Omental fat pad (tissue), 4 donors: ENCODE data around the gene OR5D16. TPM values are rescaled to one million over a fixed set of nuclear protein-coding genes. Genes with fewer than 3 reads are reported as not detected.

Source experiments
- ATAC-seq: fragments of 150-250 bp; one replicate; pipeline ENCODE4 v1.9.1; 2016; ENCODE audit warnings: mild to moderate bottlenecking, moderate library complexity; ENCODE audit not compliant: low FRiP score
- DNase-seq: peaks from one replicate; pipeline ENCODE4 v3.0.0-alpha.2; 2019; ENCODE audit warnings: low spot score
- CTCF ChIP-seq, 3 donors: fragments of 450-650 bp; IDR thresholded peaks; one replicate each; pipeline ENCODE4 v1.5.1; 2016 to 2017; ENCODE audit warnings: antibody characterized with exemption in 3 of 3, mild to moderate bottlenecking in 3 of 3, moderate library complexity in 2 of 3
- total RNA-seq, 4 donors: library from RNA; depleted of rRNA; stranded (reverse); fragments of >200 nt; gene quantifications; one replicate each; pipeline ENCODE4 v1.1.0, GENCODE V29; 2016

Gene OR5D16
- not detected for total RNA-seq

- ATAC-seq, result no peak
- TF ChIP-seq CTCF (IDR thresholded peaks at IDR 0.05), result no peak
Observed at GRCh38 chr11:55838452-55838851, at the start of gene OR5D16. OR5D16 (plus strand) TSS chr11:55838752; CDS start chr11:55838752, 0 bp downstream.

GRCh38 chr11:55791606-55792005, 46.9 kb upstream of the OR5D16 start:
- ATAC-seq, result no peak
- TF ChIP-seq CTCF (IDR thresholded peaks at IDR 0.05), result no peak

More at GRCh38 chr11:55838452-55838851, at the start of gene OR5D16:
- DNase-seq, result no peak

GRCh38 chr11:55793321-55793720, 45.2 kb upstream of the OR5D16 start:
- DNase-seq (no peak), ATAC-seq (no peak)
- no peak for TF ChIP-seq CTCF (IDR thresholded peaks at IDR 0.05)

More at GRCh38 chr11:55791606-55792005, 46.9 kb upstream of the OR5D16 start:
- no peak for DNase-seq

- no peak for ATAC-seq
Observed at GRCh38 chr11:55795256-55795655, 43.3 kb upstream of the OR5D16 start, which contains the start of gene OR5D14. OR5D14 (plus strand) TSS chr11:55795556; CDS start chr11:55795556, 0 bp downstream.

GRCh38 chr11:55806248-55806647, 32.3 kb upstream of the OR5D16 start:
- no peak for ATAC-seq
- no peak for TF ChIP-seq CTCF (IDR thresholded peaks at IDR 0.05)

More at GRCh38 chr11:55795256-55795655, 43.3 kb upstream of the OR5D16 start, which contains the start of gene OR5D14:
- DNase-seq, result no peak
- no peak for TF ChIP-seq CTCF (IDR thresholded peaks at IDR 0.05)

GRCh38 chr11:55811067-55811466, 27.5 kb upstream of the OR5D16 start, which contains the start of gene OR5L1:
OR5L1 (plus strand) TSS chr11:55811367; CDS start chr11:55811467, 100 bp downstream.
- no peak for DNase-seq
- TF ChIP-seq CTCF (IDR thresholded peaks at IDR 0.05), result no peak
- ATAC-seq, result no peak

More at GRCh38 chr11:55806248-55806647, 32.3 kb upstream of the OR5D16 start:
- DNase-seq, result no peak

- DNase-seq, result no peak
- ATAC-seq, result no peak
- no peak for TF ChIP-seq CTCF (IDR thresholded peaks at IDR 0.05)
Observed at GRCh38 chr11:55819330-55819729, 19.2 kb upstream of the OR5D16 start, which contains the start of gene OR5D18. OR5D18 (plus strand) TSS chr11:55819630; CDS start chr11:55819630, 0 bp downstream.
